ENCODE results near the gene TMEM209. TPM values are rescaled to one million over a fixed set of nuclear protein-coding genes. Genes with fewer than 3 reads are reported as not detected.

The TMEM209 gene
- total RNA-seq, 4 donors from 2014 or later, result 9.6 to 17.3 (median 12.5) TPM

- WGBS, 2 donors, result 93 to 98% methylated on average over 2 of the region's 2 CpGs
Observed at GRCh38 chr7:130179631-130180030, 25.6 kb downstream of the TMEM209 start.

GRCh38 chr7:130178251-130178650 lies 27.0 kb downstream of the TMEM209 start:
- Histone ChIP-seq H3K9me3 (no peaks in the 10 kb centered on the region), H3K4me1 (no peaks in the 10 kb centered on the region), H3K4me3 (no peak overlapping the region), H3K27ac (no peak overlapping the region), H3K27me3 (no peaks in the 10 kb centered on the region), H3K36me3 (peaks cover 0 to 75% (median 0%) of the 10 kb centered on the region in 3 donors)
- TF ChIP-seq CTCF (IDR thresholded peaks at IDR 0.05) (no peak), EP300 (IDR thresholded peaks at IDR 0.05) (no peak), POLR2A (IDR thresholded peaks at IDR 0.05) (no peak)
- 91 to 92% methylated on average over 4 of the region's 4 CpGs for WGBS, 2 donors
- no peak for DNase-seq (ENCODE audit: low spot score in 2 of 2)

More at GRCh38 chr7:130179631-130180030, 25.6 kb downstream of the TMEM209 start:
- H3K36me3 ChIP-seq, result peaks cover 0 to 75% (median 0%) of the 10 kb centered on the region in 3 donors
- no peaks in the 10 kb centered on the region for H3K27me3 ChIP-seq
- no peak overlapping the region for H3K4me3 ChIP-seq
- H3K4me1 ChIP-seq, result no peaks in the 10 kb centered on the region
- no peaks in the 10 kb centered on the region for H3K9me3 ChIP-seq
- TF ChIP-seq EP300 (IDR thresholded peaks at IDR 0.05), result no peak
- TF ChIP-seq CTCF (IDR thresholded peaks at IDR 0.05), result no peak
- TF ChIP-seq POLR2A (IDR thresholded peaks at IDR 0.05), result no peak
- no peak for DNase-seq (ENCODE audit: low spot score in 2 of 2)
- H3K27ac ChIP-seq, result no peak overlapping the region

GRCh38 chr7:130174237-130174959 lies 30.8 kb downstream of the TMEM209 start:
- no peak for DNase-seq (ENCODE audit: low spot score in 2 of 2)
- H3K36me3 ChIP-seq, result peaks cover 0 to 75% (median 7%) of the 10 kb centered on the region in 3 donors
- 88 to 90% methylated on average over 4 of the region's 4 CpGs for whole genome bisulfite sequencing, 2 donors
- H3K4me3 ChIP-seq, result no peak overlapping the region
- no peaks in the 10 kb centered on the region for H3K9me3 ChIP-seq
- no peaks in the 10 kb centered on the region for H3K27me3 ChIP-seq
- TF ChIP-seq POLR2A (IDR thresholded peaks at IDR 0.05) (no peak), EP300 (IDR thresholded peaks at IDR 0.05) (no peak), CTCF (IDR thresholded peaks at IDR 0.05) (no peak)
- H3K27ac ChIP-seq, result no peak overlapping the region
- H3K4me1 ChIP-seq, result no peaks in the 10 kb centered on the region

- no peak for DNase-seq (ENCODE audit: low spot score in 2 of 2)
- 91 to 97% methylated on average over 5 of the region's 5 CpGs for WGBS, 2 donors
Observed at GRCh38 chr7:130162196-130162595, 43.0 kb downstream of the TMEM209 start.

More at GRCh38 chr7:130162196-130162595, 43.0 kb downstream of the TMEM209 start:
- no peaks in the 10 kb centered on the region for H3K27me3 ChIP-seq
- no peak overlapping the region for H3K27ac ChIP-seq
- H3K4me1 ChIP-seq, result no peaks in the 10 kb centered on the region
- peaks cover 0 to 9% (median 0%) of the 10 kb centered on the region in 4 donors for H3K9me3 ChIP-seq
- H3K4me3 ChIP-seq, result no peak overlapping the region
- TF ChIP-seq EP300 (IDR thresholded peaks at IDR 0.05) (no peak), CTCF (IDR thresholded peaks at IDR 0.05) (no peak), POLR2A (IDR thresholded peaks at IDR 0.05) (no peak)
- peaks cover 0 to 80% (median 0%) of the 10 kb centered on the region in 3 donors for H3K36me3 ChIP-seq
